ENCODE results near the gene ITGAE.
"Not testable (repeated sequence)": the region's sequence is repeated elsewhere in the genome, so short reads cannot be mapped to it uniquely, and the experiment has no call there.

Gene ITGAE

GRCh38 chr17:3793258-3793657, 7.7 kb downstream of the ITGAE start:
- ATAC-seq; H3K9me3 Mint-ChIP-seq; DNase-seq; H3K27ac Mint-ChIP-seq; H3K4me3 Mint-ChIP-seq; H3K36me3 Mint-ChIP-seq (ENCODE audit: low read depth): not testable (repeated sequence)
- peaks cover 75% of the 10 kb centered on the region for H3K4me1 Mint-ChIP-seq
- H3K27me3 Mint-ChIP-seq: peaks cover 18% of the 10 kb centered on the region

GRCh38 chr17:3792481-3792880, 8.5 kb downstream of the ITGAE start:
- H3K36me3 Mint-ChIP-seq (ENCODE audit: low read depth): peaks cover 1% of the 10 kb centered on the region
- ATAC-seq: no peak
- no peak overlapping the region for H3K27ac Mint-ChIP-seq
- H3K4me3 Mint-ChIP-seq: no peak overlapping the region
- DNase-seq: no peak
- H3K27me3 Mint-ChIP-seq: peaks cover 13% of the 10 kb centered on the region
- H3K9me3 Mint-ChIP-seq: no peaks in the 10 kb centered on the region
- peaks cover 74% of the 10 kb centered on the region for H3K4me1 Mint-ChIP-seq

GRCh38 chr17:3788200-3788599, 12.8 kb downstream of the ITGAE start:
- ATAC-seq (no peak), DNase-seq (no peak)
- H3K4me1 Mint-ChIP-seq: peaks cover 44% of the 10 kb centered on the region
- peaks cover 18% of the 10 kb centered on the region for H3K27me3 Mint-ChIP-seq
- H3K9me3 Mint-ChIP-seq: no peaks in the 10 kb centered on the region
- H3K27ac Mint-ChIP-seq: no peak overlapping the region
- H3K4me3 Mint-ChIP-seq: no peak overlapping the region
- peaks cover 1% of the 10 kb centered on the region for H3K36me3 Mint-ChIP-seq (ENCODE audit: low read depth)

- not testable (repeated sequence) for H3K9me3 Mint-ChIP-seq; H3K27ac Mint-ChIP-seq; H3K27me3 Mint-ChIP-seq; H3K4me3 Mint-ChIP-seq; ATAC-seq; H3K36me3 Mint-ChIP-seq (ENCODE audit: low read depth); DNase-seq
- H3K4me1 Mint-ChIP-seq: peaks cover 21% of the 10 kb centered on the region
Measured at GRCh38 chr17:3785323-3785722, 15.7 kb downstream of the ITGAE start.

- DNase-seq (no peak), ATAC-seq (no peak)
- no peaks in the 10 kb centered on the region for H3K36me3 Mint-ChIP-seq (ENCODE audit: low read depth)
- H3K27me3 Mint-ChIP-seq: peaks cover 9% of the 10 kb centered on the region
- peaks cover 8% of the 10 kb centered on the region for H3K4me1 Mint-ChIP-seq
- no peak overlapping the region for H3K27ac Mint-ChIP-seq
- no peaks in the 10 kb centered on the region for H3K9me3 Mint-ChIP-seq
- no peak overlapping the region for H3K4me3 Mint-ChIP-seq
Measured at GRCh38 chr17:3782751-3783150, 18.2 kb downstream of the ITGAE start.

- H3K27me3 Mint-ChIP-seq: peaks cover 9% of the 10 kb centered on the region
- ATAC-seq: no peak
- H3K4me1 Mint-ChIP-seq: peaks cover 2% of the 10 kb centered on the region
- H3K4me3 Mint-ChIP-seq: no peak overlapping the region
- H3K36me3 Mint-ChIP-seq (ENCODE audit: low read depth): no peaks in the 10 kb centered on the region
- DNase-seq: no peak
- no peak overlapping the region for H3K27ac Mint-ChIP-seq
- no peaks in the 10 kb centered on the region for H3K9me3 Mint-ChIP-seq
Measured at GRCh38 chr17:3780986-3781385, 20.0 kb downstream of the ITGAE start.

- H3K4me3 Mint-ChIP-seq: no peak overlapping the region
- H3K27me3 Mint-ChIP-seq: peaks cover 3% of the 10 kb centered on the region
- no peaks in the 10 kb centered on the region for H3K36me3 Mint-ChIP-seq (ENCODE audit: low read depth)
- H3K27ac Mint-ChIP-seq: no peak overlapping the region
- DNase-seq: no peak
- no peaks in the 10 kb centered on the region for H3K4me1 Mint-ChIP-seq
- H3K9me3 Mint-ChIP-seq: no peaks in the 10 kb centered on the region
- ATAC-seq: no peak
Measured at GRCh38 chr17:3777366-3778120, 23.4 kb downstream of the ITGAE start.

GRCh38 chr17:3773966-3774365, 27.0 kb downstream of the ITGAE start:
- ATAC-seq: no peak
- peaks cover 10% of the 10 kb centered on the region for H3K27me3 Mint-ChIP-seq
- no peaks in the 10 kb centered on the region for H3K36me3 Mint-ChIP-seq (ENCODE audit: low read depth)
- no peak overlapping the region for H3K4me3 Mint-ChIP-seq
- H3K9me3 Mint-ChIP-seq: no peaks in the 10 kb centered on the region
- peaks cover 31% of the 10 kb centered on the region for H3K4me1 Mint-ChIP-seq
- DNase-seq: no peak
- no peak overlapping the region for H3K27ac Mint-ChIP-seq

- ATAC-seq: no peak
- Mint-ChIP-seq H3K4me3 (no peak overlapping the region), H3K27ac (no peak overlapping the region), H3K9me3 (no peaks in the 10 kb centered on the region), H3K4me1 (peaks cover 35% of the 10 kb centered on the region), H3K27me3 (peaks cover 13% of the 10 kb centered on the region), H3K36me3 (ENCODE audit: low read depth) (peaks cover under 1% of the 10 kb centered on the region)
- DNase-seq: no peak
Measured at GRCh38 chr17:3773511-3773910, 27.5 kb downstream of the ITGAE start.

- Mint-ChIP-seq H3K27ac (no peak overlapping the region), H3K27me3 (peaks cover 16% of the 10 kb centered on the region), H3K9me3 (no peaks in the 10 kb centered on the region), H3K36me3 (ENCODE audit: low read depth) (peaks cover 2% of the 10 kb centered on the region), H3K4me1 (peaks cover 41% of the 10 kb centered on the region), H3K4me3 (no peak overlapping the region)
- DNase-seq (no peak), ATAC-seq (no peak)
Measured at GRCh38 chr17:3772764-3773163, 28.2 kb downstream of the ITGAE start.

GRCh38 chr17:3771140-3771539, 29.8 kb downstream of the ITGAE start:
- H3K36me3 Mint-ChIP-seq (ENCODE audit: low read depth): peaks cover 2% of the 10 kb centered on the region
- H3K4me3 Mint-ChIP-seq: no peak overlapping the region
- H3K27me3 Mint-ChIP-seq: peaks cover 20% of the 10 kb centered on the region
- no peak overlapping the region for H3K27ac Mint-ChIP-seq
- H3K4me1 Mint-ChIP-seq: peaks cover 53% of the 10 kb centered on the region
- peak; percentile 58 for ATAC-seq
- no peaks in the 10 kb centered on the region for H3K9me3 Mint-ChIP-seq
- no peak for DNase-seq

GRCh38 chr17:3770466-3770865, 30.5 kb downstream of the ITGAE start:
- Mint-ChIP-seq H3K4me1 (peaks cover 60% of the 10 kb centered on the region), H3K9me3 (no peaks in the 10 kb centered on the region), H3K4me3 (no peak overlapping the region), H3K36me3 (ENCODE audit: low read depth) (peaks cover 2% of the 10 kb centered on the region), H3K27me3 (peaks cover 21% of the 10 kb centered on the region), H3K27ac (no peak overlapping the region)
- DNase-seq (peak; percentile 46), ATAC-seq (peak; percentile 26)

- peaks cover 77% of the 10 kb centered on the region for H3K4me1 Mint-ChIP-seq
- no peak for DNase-seq
Measured at GRCh38 chr17:3768769-3769168, 32.2 kb downstream of the ITGAE start.

GRCh38 chr17:3768341-3768740, 32.6 kb downstream of the ITGAE start:
- Mint-ChIP-seq H3K27ac (no peak overlapping the region), H3K4me1 (peaks cover 81% of the 10 kb centered on the region), H3K27me3 (peaks cover 25% of the 10 kb centered on the region), H3K9me3 (no peaks in the 10 kb centered on the region), H3K4me3 (no peak overlapping the region), H3K36me3 (ENCODE audit: low read depth) (peaks cover 2% of the 10 kb centered on the region)
- ATAC-seq: no peak
- no peak for DNase-seq

More at GRCh38 chr17:3768769-3769168, 32.2 kb downstream of the ITGAE start:
- peaks cover 2% of the 10 kb centered on the region for H3K36me3 Mint-ChIP-seq (ENCODE audit: low read depth)
- H3K27me3 Mint-ChIP-seq: peaks cover 25% of the 10 kb centered on the region
- ATAC-seq: no peak
- no peaks in the 10 kb centered on the region for H3K9me3 Mint-ChIP-seq
- no peak overlapping the region for H3K27ac Mint-ChIP-seq
- H3K4me3 Mint-ChIP-seq: no peak overlapping the region

- Mint-ChIP-seq H3K27ac (no peak overlapping the region), H3K9me3 (no peaks in the 10 kb centered on the region), H3K27me3 (peaks cover 19% of the 10 kb centered on the region), H3K4me1 (peaks cover 89% of the 10 kb centered on the region), H3K36me3 (ENCODE audit: low read depth) (peaks cover 2% of the 10 kb centered on the region), H3K4me3 (no peak overlapping the region)
- no peak for DNase-seq
- ATAC-seq: no peak
Measured at GRCh38 chr17:3766779-3767178, 34.2 kb downstream of the ITGAE start.

Data from activated naive CD8-positive, alpha-beta T cell treated with anti-CD3 and anti-CD28 coated beads, Interleukin-2, amount 50 U/mL, for 24 hours (primary cell).